Measurements from ENCODE around the gene ST8SIA1. TPM values are rescaled to one million over a fixed set of nuclear protein-coding genes. Genes with fewer than 3 reads are reported as not detected.

The ST8SIA1 gene
- total RNA-seq, 2 experiments from 2014 or later, result not detected

- Histone ChIP-seq H3K27ac (ENCODE audit: low read depth, low read length, poor library complexity, severe bottlenecking) (no peak overlapping the region), H3K4me1 (ENCODE audit: insufficient read depth, low read length, poor library complexity, severe bottlenecking) (no peaks in the 10 kb centered on the region), H3K4me3 (ENCODE audit: low read depth, low read length, poor library complexity, severe bottlenecking) (no peak overlapping the region), H3K79me2 (ENCODE audit: insufficient read depth, low read depth, low read length) (no peaks in the 10 kb centered on the region), H4K20me1 (ENCODE audit: insufficient read depth, low read length) (no peaks in the 10 kb centered on the region), H3K4me2 (ENCODE audit: low read length) (no peak overlapping the region), H3K36me3 (ENCODE audit: insufficient read depth, low read length) (no peaks in the 10 kb centered on the region), H2AFZ (ENCODE audit: low read length) (no peak overlapping the region), H3K9me2 (ENCODE audit: insufficient read depth, low read length) (no peaks in the 10 kb centered on the region), H3K9me3 (ENCODE audit: low read length) (no peaks in the 10 kb centered on the region)
- no TSS peak for BruUV-seq (replicated peaks)
- intact Hi-C loops (cut with micrococcal nuclease; ENCODE audit: unreplicated experiment), result no loop called here
- CTCF ChIA-PET (ENCODE audit: unreplicated experiment), result no interaction called here
- DNase-seq (ENCODE audit: low spot score), result no peak
- TF ChIP-seq CTCF (conservative IDR thresholded peaks at IDR 0.05; ENCODE audit: low read length), result no peak
- no peak for TF ChIP-seq EZH2phosphoT487 (IDR thresholded peaks at IDR 0.05; ENCODE audit: borderline replicate concordance, low read depth, low read length)
- POLR2A ChIA-PET, result no interaction called here
Measured at GRCh38 chr12:22322091-22322490, 12.4 kb downstream of the ST8SIA1 start.

- intact Hi-C loops (cut with micrococcal nuclease; ENCODE audit: unreplicated experiment), result no loop called here
- no peak overlapping the region for H3K4me2 ChIP-seq (ENCODE audit: low read length)
- H3K79me2 ChIP-seq (ENCODE audit: insufficient read depth, low read depth, low read length), result no peaks in the 10 kb centered on the region
- no peak overlapping the region for H2AFZ ChIP-seq (ENCODE audit: low read length)
- no peak overlapping the region for H3K27ac ChIP-seq (ENCODE audit: low read depth, low read length, poor library complexity, severe bottlenecking)
- TF ChIP-seq CTCF (conservative IDR thresholded peaks at IDR 0.05; ENCODE audit: low read length), result no peak
- TF ChIP-seq EZH2phosphoT487 (IDR thresholded peaks at IDR 0.05; ENCODE audit: borderline replicate concordance, low read depth, low read length), result no peak
- BruUV-seq (replicated peaks), result no TSS peak
- ChIA-PET CTCF (ENCODE audit: unreplicated experiment) (no interaction called here), POLR2A (no interaction called here)
- no peak for DNase-seq (ENCODE audit: low spot score)
- no peaks in the 10 kb centered on the region for H3K36me3 ChIP-seq (ENCODE audit: insufficient read depth, low read length)
- H3K9me2 ChIP-seq (ENCODE audit: insufficient read depth, low read length), result no peaks in the 10 kb centered on the region
- no peaks in the 10 kb centered on the region for H4K20me1 ChIP-seq (ENCODE audit: insufficient read depth, low read length)
- no peaks in the 10 kb centered on the region for H3K4me1 ChIP-seq (ENCODE audit: insufficient read depth, low read length, poor library complexity, severe bottlenecking)
- no peak overlapping the region for H3K4me3 ChIP-seq (ENCODE audit: low read depth, low read length, poor library complexity, severe bottlenecking)
- no peaks in the 10 kb centered on the region for H3K9me3 ChIP-seq (ENCODE audit: low read length)
Measured at GRCh38 chr12:22321638-22322037, 12.9 kb downstream of the ST8SIA1 start.

DNA sequence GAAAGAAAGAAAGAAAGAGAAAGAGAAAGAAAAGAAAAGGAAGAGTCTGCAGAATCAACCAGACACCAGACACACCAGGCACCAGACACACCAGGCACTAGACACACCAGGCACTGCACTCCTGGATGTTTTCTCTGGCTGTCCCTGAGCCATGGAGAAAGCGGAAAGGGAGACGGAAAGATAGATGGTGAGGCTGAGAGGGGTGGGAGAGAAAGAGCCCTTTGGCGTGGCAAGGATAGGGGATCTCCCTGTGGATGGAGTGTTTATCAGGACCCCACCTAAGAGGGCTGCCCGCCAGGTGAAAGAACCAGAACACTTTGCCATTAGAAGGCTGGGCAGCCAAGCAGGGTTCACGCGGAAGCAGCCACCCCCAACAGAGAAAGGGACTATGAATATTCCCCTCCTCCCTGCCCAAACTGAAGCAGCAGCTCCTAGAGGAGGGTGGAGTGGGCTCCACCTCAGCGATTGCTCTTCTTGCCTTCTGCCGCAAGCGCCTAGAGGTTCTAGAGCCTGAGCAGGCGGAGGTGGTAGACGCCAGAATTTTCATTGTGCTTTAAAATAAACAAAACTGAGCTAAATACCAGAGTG lies 13.4 kb downstream of the ST8SIA1 start:
- Histone ChIP-seq H3K36me3 (ENCODE audit: insufficient read depth, low read length) (no peaks in the 10 kb centered on the region), H3K9me2 (ENCODE audit: insufficient read depth, low read length) (no peaks in the 10 kb centered on the region), H3K4me2 (ENCODE audit: low read length) (no peak overlapping the region), H4K20me1 (ENCODE audit: insufficient read depth, low read length) (no peaks in the 10 kb centered on the region), H3K79me2 (ENCODE audit: insufficient read depth, low read depth, low read length) (no peaks in the 10 kb centered on the region), H3K4me1 (ENCODE audit: insufficient read depth, low read length, poor library complexity, severe bottlenecking) (no peaks in the 10 kb centered on the region), H2AFZ (ENCODE audit: low read length) (no peak overlapping the region), H3K9me3 (ENCODE audit: low read length) (no peaks in the 10 kb centered on the region), H3K27ac (ENCODE audit: low read depth, low read length, poor library complexity, severe bottlenecking) (no peak overlapping the region), H3K4me3 (ENCODE audit: low read depth, low read length, poor library complexity, severe bottlenecking) (no peak overlapping the region)
- ChIA-PET POLR2A (no interaction called here), CTCF (ENCODE audit: unreplicated experiment) (no interaction called here)
- no TSS peak for BruUV-seq (replicated peaks)
- intact Hi-C loops (cut with micrococcal nuclease; ENCODE audit: unreplicated experiment), result no loop called here
- TF ChIP-seq EZH2phosphoT487 (IDR thresholded peaks at IDR 0.05; ENCODE audit: borderline replicate concordance, low read depth, low read length) (no peak), CTCF (conservative IDR thresholded peaks at IDR 0.05; ENCODE audit: low read length) (no peak)
- DNase-seq (ENCODE audit: low spot score), result no peak
